Measurements from ENCODE around the gene PCLAF.
"Not testable (repeated sequence)": the region's sequence is repeated elsewhere in the genome, so short reads cannot be mapped to it uniquely, and the experiment has no call there.

DNA sequence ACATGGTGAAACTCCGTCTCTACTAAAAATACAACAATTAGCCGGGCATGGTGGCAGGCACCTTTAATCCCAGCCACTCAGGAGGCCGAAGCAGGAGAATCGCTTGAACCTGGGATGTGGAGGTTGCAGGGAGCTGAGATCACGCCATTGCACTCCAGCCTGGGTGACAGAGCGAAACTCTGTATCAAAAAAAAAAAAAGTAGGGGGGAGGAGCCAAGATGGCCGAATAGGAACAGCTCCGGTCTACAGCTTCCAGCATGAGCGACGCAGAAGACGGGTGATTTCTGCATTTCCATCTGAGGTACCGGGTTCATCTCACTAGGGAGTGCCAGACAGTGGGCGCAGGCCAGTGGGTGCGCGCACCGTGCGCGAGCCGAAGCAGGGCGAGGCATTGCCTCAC, 54.8 kb downstream of the PCLAF start:
- TF ChIP-seq, protein P1, sequence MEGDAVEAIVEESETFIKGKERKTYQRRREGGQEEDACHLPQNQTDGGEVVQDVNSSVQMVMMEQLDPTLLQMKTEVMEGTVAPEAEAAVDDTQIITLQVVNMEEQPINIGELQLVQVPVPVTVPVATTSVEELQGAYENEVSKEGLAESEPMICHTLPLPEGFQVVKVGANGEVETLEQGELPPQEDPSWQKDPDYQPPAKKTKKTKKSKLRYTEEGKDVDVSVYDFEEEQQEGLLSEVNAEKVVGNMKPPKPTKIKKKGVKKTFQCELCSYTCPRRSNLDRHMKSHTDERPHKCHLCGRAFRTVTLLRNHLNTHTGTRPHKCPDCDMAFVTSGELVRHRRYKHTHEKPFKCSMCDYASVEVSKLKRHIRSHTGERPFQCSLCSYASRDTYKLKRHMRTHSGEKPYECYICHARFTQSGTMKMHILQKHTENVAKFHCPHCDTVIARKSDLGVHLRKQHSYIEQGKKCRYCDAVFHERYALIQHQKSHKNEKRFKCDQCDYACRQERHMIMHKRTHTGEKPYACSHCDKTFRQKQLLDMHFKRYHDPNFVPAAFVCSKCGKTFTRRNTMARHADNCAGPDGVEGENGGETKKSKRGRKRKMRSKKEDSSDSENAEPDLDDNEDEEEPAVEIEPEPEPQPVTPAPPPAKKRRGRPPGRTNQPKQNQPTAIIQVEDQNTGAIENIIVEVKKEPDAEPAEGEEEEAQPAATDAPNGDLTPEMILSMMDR (IDR thresholded peaks at IDR 0.05; ENCODE audit: low read depth, low read length, missing input control) = not testable (repeated sequence)
- TF ChIP-seq RXRA (IDR thresholded peaks at IDR 0.05); JUND (IDR thresholded peaks at IDR 0.05); EGR1 (IDR thresholded peaks at IDR 0.05; ENCODE audit: low read depth in 2 of 2); TAF1 (conservative IDR thresholded peaks at IDR 0.05); GABPA (IDR thresholded peaks at IDR 0.05 in 1 of 2, conservative IDR thresholded peaks at IDR 0.05 in 1 of 2); SP1 (IDR thresholded peaks at IDR 0.05); HNF4A (conservative IDR thresholded peaks at IDR 0.05); RAD21 (IDR thresholded peaks at IDR 0.05); FOXA2 (IDR thresholded peaks at IDR 0.05): not testable (repeated sequence)
- TF ChIP-seq, protein P2, sequence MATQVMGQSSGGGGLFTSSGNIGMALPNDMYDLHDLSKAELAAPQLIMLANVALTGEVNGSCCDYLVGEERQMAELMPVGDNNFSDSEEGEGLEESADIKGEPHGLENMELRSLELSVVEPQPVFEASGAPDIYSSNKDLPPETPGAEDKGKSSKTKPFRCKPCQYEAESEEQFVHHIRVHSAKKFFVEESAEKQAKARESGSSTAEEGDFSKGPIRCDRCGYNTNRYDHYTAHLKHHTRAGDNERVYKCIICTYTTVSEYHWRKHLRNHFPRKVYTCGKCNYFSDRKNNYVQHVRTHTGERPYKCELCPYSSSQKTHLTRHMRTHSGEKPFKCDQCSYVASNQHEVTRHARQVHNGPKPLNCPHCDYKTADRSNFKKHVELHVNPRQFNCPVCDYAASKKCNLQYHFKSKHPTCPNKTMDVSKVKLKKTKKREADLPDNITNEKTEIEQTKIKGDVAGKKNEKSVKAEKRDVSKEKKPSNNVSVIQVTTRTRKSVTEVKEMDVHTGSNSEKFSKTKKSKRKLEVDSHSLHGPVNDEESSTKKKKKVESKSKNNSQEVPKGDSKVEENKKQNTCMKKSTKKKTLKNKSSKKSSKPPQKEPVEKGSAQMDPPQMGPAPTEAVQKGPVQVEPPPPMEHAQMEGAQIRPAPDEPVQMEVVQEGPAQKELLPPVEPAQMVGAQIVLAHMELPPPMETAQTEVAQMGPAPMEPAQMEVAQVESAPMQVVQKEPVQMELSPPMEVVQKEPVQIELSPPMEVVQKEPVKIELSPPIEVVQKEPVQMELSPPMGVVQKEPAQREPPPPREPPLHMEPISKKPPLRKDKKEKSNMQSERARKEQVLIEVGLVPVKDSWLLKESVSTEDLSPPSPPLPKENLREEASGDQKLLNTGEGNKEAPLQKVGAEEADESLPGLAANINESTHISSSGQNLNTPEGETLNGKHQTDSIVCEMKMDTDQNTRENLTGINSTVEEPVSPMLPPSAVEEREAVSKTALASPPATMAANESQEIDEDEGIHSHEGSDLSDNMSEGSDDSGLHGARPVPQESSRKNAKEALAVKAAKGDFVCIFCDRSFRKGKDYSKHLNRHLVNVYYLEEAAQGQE (IDR thresholded peaks at IDR 0.05) = not testable (repeated sequence)
- TF ChIP-seq, protein P3, sequence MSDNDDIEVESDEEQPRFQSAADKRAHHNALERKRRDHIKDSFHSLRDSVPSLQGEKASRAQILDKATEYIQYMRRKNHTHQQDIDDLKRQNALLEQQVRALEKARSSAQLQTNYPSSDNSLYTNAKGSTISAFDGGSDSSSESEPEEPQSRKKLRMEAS (IDR thresholded peaks at IDR 0.05) = not testable (repeated sequence)
- TF ChIP-seq, protein P4, sequence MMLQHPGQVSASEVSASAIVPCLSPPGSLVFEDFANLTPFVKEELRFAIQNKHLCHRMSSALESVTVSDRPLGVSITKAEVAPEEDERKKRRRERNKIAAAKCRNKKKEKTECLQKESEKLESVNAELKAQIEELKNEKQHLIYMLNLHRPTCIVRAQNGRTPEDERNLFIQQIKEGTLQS (IDR thresholded peaks at IDR 0.05) = not testable (repeated sequence)
- TF ChIP-seq, protein P5, sequence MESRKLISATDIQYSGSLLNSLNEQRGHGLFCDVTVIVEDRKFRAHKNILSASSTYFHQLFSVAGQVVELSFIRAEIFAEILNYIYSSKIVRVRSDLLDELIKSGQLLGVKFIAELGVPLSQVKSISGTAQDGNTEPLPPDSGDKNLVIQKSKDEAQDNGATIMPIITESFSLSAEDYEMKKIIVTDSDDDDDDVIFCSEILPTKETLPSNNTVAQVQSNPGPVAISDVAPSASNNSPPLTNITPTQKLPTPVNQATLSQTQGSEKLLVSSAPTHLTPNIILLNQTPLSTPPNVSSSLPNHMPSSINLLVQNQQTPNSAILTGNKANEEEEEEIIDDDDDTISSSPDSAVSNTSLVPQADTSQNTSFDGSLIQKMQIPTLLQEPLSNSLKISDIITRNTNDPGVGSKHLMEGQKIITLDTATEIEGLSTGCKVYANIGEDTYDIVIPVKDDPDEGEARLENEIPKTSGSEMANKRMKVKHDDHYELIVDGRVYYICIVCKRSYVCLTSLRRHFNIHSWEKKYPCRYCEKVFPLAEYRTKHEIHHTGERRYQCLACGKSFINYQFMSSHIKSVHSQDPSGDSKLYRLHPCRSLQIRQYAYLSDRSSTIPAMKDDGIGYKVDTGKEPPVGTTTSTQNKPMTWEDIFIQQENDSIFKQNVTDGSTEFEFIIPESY (IDR thresholded peaks at IDR 0.05) = not testable (repeated sequence)

Measured in liver (tissue), 3 donors.